GM18873 (cell line): ENCODE measurements around the gene SURF1.
"Not testable (repeated sequence)": the region's sequence is repeated elsewhere in the genome, so short reads cannot be mapped to it uniquely, and the experiment has no call there.

Experiments used
- ATAC-seq: cut with Tn5 transposase; IDR thresholded peaks from one replicate; pipeline ENCODE4 v1.9.1; 2021; ENCODE audit warnings: mild to moderate bottlenecking, moderate library complexity, moderate number of reproducible peaks; ENCODE audit not compliant: unreplicated experiment, low FRiP score

SURF1 gene

GRCh38 chr9:133327834-133328484 lies 28.3 kb downstream of the SURF1 start:
- no peak for ATAC-seq

- not testable (repeated sequence) for ATAC-seq
These were observed 29.3 kb downstream of the SURF1 start for GRCh38 chr9:133327021-133327420.

- no peak for ATAC-seq
These were observed 32.1 kb downstream of the SURF1 start for GRCh38 chr9:133323991-133324703.

- ATAC-seq = no peak
These were observed 33.1 kb downstream of the SURF1 start for GRCh38 chr9:133323211-133323610.

GRCh38 chr9:133322701-133323100 lies 33.6 kb downstream of the SURF1 start:
- no peak for ATAC-seq

GRCh38 chr9:133321411-133321935 lies 34.8 kb downstream of the SURF1 start:
- no peak for ATAC-seq

GRCh38 chr9:133320421-133320881 lies 35.8 kb downstream of the SURF1 start:
- no peak for ATAC-seq

GRCh38 chr9:133317551-133317950 lies 38.7 kb downstream of the SURF1 start:
- not testable (repeated sequence) for ATAC-seq

GRCh38 chr9:133315997-133316396 lies 40.3 kb downstream of the SURF1 start:
- ATAC-seq = no peak

GRCh38 chr9:133309608-133310007 lies 46.7 kb downstream of the SURF1 start:
- ATAC-seq = no peak

GRCh38 chr9:133307301-133307700 lies 49.0 kb downstream of the SURF1 start:
- no peak for ATAC-seq

- ATAC-seq = no peak
These were observed 49.8 kb downstream of the SURF1 start for GRCh38 chr9:133306242-133307204.

GRCh38 chr9:133305731-133306130 lies 50.6 kb downstream of the SURF1 start:
- no peak for ATAC-seq

GRCh38 chr9:133304477-133305377 lies 51.6 kb downstream of the SURF1 start:
- ATAC-seq = no peak

GRCh38 chr9:133304158-133304470 lies 52.2 kb downstream of the SURF1 start:
- ATAC-seq = no peak

GRCh38 chr9:133303266-133304157 lies 52.8 kb downstream of the SURF1 start:
- ATAC-seq = no peak
